Kidney (tissue), 14 donors: Measurements from ENCODE around the gene CREG2. TPM values are rescaled to one million over a fixed set of nuclear protein-coding genes. Genes with fewer than 3 reads are reported as not detected.

Experiments used
- DNase-seq, 5 donors: peaks; one replicate each; pipeline ENCODE4 v3.0.0-alpha.2; 2013 to 2020
- FAIRE-seq: peaks from 2 replicates; lab custom pipeline; 2012; peaks lifted over from hg19 to GRCh38; lab: Jason Lieb, UNC
- H3K27ac ChIP-seq, 2 donors: one replicate each; pipeline ENCODE4 v1.7.0; 2013; ENCODE audit warnings: low read depth in 2 of 2, low read length in 2 of 2, inconsistent platforms in 1 of 2
- H3K27me3 ChIP-seq: one replicate; pipeline ENCODE4 v1.7.1; 2013; ENCODE audit warnings: low read length, inconsistent platforms; ENCODE audit not compliant: control insufficient read depth, insufficient read depth
- H3K36me3 ChIP-seq, 3 donors: one replicate each; pipeline versions ENCODE4 v1.7.0 to v1.7.1; 2013; ENCODE audit warnings: low read length in 3 of 3, control low read depth in 1 of 3, inconsistent platforms in 1 of 3; ENCODE audit not compliant: insufficient read depth in 3 of 3, control insufficient read depth in 2 of 3
- H3K4me1 ChIP-seq, 3 donors: one replicate each; pipeline versions ENCODE4 v1.7.0 to v1.7.1; 2013; ENCODE audit warnings: low read length in 3 of 3, inconsistent platforms in 1 of 3, low read depth in 1 of 3; ENCODE audit not compliant: control insufficient read depth in 2 of 3, insufficient read depth in 2 of 3
- H3K4me3 ChIP-seq, 3 donors: one replicate each; pipeline versions ENCODE4 v1.7.0 to v1.8.1; 2013; ENCODE audit warnings: low read length in 3 of 3, control low read depth in 1 of 3, inconsistent platforms in 1 of 3
- H3K9ac ChIP-seq, 3 donors: one replicate each; pipeline versions ENCODE4 v1.7.0 to v1.7.1; 2013; ENCODE audit warnings: low read length in 3 of 3, control low read depth in 1 of 3, inconsistent platforms in 1 of 3
- H3K9me3 ChIP-seq, 3 donors: one replicate each; pipeline versions ENCODE4 v1.7.0 to v1.7.1; 2013; ENCODE audit warnings: low read length in 3 of 3, control low read depth in 1 of 3, inconsistent platforms in 1 of 3; ENCODE audit not compliant: control insufficient read depth in 2 of 3, insufficient read depth in 1 of 3
- intact Hi-C: fragments of 100-400 bp; cut with DNase I; formaldehyde crosslinking; loops from one replicate; pipeline ENCODE4 v1.11.1; 2022
- polyA plus RNA-seq: library from polyadenylated mRNA; stranded (reverse); fragments of 350-450 nt; fragmentation: Illumina TruSeq; extraction: RNeasy Lipid Tissue Mini Kit (QIAGEN cat#74804); gene quantifications from one replicate; pipeline ENCODE4 v1.2.3, GENCODE V29; 2014; ENCODE audit warnings: low read depth, low replicate concordance; ENCODE audit not compliant: insufficient read depth
- total RNA-seq: library from RNA; stranded (reverse); fragmentation: NEBNext Ultra II Directional; extraction: Animal tissue kit (Norgen Biotek cat#: 25700); gene quantifications from one replicate; pipeline ENCODE4 v1.2.1, GENCODE V29; 2021
- TF ChIP-seq, protein P1 (sequence below): IDR thresholded peaks from 3 replicates; pipeline ENCODE4 v1.5.1; 2012; ENCODE audit warnings: mild to moderate bottlenecking, moderate library complexity, borderline replicate concordance; ENCODE audit not compliant: insufficient read depth; ENCODE audit errors: extremely low read depth
- donor health status: control.
- donor health status: control.
- donor health status: control.
- donor health status: control.
- donor health status: control.
- donor health status: DM: yes; HTN: yes; CAD: no.
- donor health status: Normal renal cell carcinoma (clear cell type).

CREG2 gene
- total and polyA plus RNA-seq, 2 donors from 2014 or later: 0.69 TPM; not detected in 1

DNA sequence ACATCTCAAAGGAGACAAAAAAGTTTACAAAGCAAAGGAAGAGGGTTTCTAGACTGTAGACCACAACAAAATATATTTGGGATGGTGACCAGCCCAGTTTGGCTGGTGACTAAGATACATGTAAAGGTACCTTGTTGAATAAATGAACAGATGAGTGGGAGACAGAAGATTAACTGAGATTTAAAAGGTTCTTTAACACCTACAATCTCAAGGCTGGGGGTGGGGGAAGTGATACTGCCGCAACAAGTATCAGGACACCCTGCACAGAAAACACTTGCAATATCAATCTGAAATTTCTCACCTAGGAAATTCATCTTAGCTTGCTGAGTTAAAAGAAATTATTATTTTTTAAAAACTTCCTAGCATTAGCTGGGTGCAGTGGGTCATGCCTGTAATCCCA is 87.1 kb downstream of the CREG2 start:
- Histone ChIP-seq H3K27me3 (no peaks in the 10 kb centered on the region), H3K9ac (no peak overlapping the region), H3K9me3 (no peaks in the 10 kb centered on the region), H3K4me1 (peaks cover 0 to under 1% (median 0%) of the 10 kb centered on the region in 3 donors), H3K36me3 (no peaks in the 10 kb centered on the region), H3K27ac (no peak overlapping the region), H3K4me3 (no peak overlapping the region)
- intact Hi-C loops: no loop called here
- TF ChIP-seq, protein P1, sequence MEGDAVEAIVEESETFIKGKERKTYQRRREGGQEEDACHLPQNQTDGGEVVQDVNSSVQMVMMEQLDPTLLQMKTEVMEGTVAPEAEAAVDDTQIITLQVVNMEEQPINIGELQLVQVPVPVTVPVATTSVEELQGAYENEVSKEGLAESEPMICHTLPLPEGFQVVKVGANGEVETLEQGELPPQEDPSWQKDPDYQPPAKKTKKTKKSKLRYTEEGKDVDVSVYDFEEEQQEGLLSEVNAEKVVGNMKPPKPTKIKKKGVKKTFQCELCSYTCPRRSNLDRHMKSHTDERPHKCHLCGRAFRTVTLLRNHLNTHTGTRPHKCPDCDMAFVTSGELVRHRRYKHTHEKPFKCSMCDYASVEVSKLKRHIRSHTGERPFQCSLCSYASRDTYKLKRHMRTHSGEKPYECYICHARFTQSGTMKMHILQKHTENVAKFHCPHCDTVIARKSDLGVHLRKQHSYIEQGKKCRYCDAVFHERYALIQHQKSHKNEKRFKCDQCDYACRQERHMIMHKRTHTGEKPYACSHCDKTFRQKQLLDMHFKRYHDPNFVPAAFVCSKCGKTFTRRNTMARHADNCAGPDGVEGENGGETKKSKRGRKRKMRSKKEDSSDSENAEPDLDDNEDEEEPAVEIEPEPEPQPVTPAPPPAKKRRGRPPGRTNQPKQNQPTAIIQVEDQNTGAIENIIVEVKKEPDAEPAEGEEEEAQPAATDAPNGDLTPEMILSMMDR: no peak
- FAIRE-seq (no peak), DNase-seq (no peak)

DNA sequence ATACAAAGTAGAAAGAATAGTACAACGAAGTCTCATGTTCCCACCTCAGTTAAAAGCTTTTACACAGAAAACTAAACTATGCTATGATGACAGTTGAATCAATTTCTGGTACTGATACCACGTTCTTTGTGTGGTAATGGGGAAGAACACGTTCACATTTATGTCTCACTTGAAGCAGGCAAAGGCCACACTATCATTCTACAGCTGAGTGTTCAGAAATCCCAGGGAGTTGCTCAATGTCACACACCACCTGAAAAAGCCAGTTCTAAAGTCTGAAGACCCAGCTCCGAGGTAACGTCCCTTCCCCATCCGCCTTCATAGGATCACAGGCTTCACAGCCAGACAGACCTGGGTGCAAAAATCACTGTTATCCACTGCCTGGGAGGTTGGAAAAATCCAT is 87.7 kb downstream of the CREG2 start:
- no peaks in the 10 kb centered on the region for H3K9me3 ChIP-seq
- intact Hi-C loops: no loop called here
- H3K9ac ChIP-seq: no peak overlapping the region
- no peaks in the 10 kb centered on the region for H3K36me3 ChIP-seq
- no peak overlapping the region for H3K4me3 ChIP-seq
- no peaks in the 10 kb centered on the region for H3K4me1 ChIP-seq
- H3K27me3 ChIP-seq: no peaks in the 10 kb centered on the region
- TF ChIP-seq, protein P1: no peak
- DNase-seq: no peak
- no peak for FAIRE-seq
- H3K27ac ChIP-seq: no peak overlapping the region

DNA sequence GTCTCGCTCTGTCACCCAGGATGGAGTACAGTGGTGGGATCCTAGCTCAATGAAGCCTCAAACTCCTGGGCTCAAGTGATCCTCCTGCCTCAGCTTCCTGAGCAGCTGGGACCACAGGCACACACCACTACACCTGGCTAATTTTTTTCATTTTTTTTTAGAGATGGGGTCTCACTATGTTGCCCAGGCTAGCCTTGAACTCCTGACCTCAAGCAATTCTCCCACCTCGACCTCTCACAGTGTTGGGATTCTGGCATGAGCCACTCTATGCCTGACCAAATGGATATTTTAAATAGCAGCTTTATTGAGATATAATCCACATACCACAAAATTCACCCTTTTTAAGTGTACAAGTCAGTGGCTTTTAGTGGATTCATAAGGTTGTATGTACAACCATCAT is 89.9 kb downstream of the CREG2 start:
- Histone ChIP-seq H3K9ac (no peak overlapping the region), H3K27me3 (no peaks in the 10 kb centered on the region), H3K36me3 (no peaks in the 10 kb centered on the region), H3K27ac (no peak overlapping the region), H3K4me1 (no peaks in the 10 kb centered on the region), H3K9me3 (no peaks in the 10 kb centered on the region), H3K4me3 (no peak overlapping the region)
- TF ChIP-seq, protein P1: no peak
- intact Hi-C loops: no loop called here
- FAIRE-seq (no peak), DNase-seq (no peak)

DNA sequence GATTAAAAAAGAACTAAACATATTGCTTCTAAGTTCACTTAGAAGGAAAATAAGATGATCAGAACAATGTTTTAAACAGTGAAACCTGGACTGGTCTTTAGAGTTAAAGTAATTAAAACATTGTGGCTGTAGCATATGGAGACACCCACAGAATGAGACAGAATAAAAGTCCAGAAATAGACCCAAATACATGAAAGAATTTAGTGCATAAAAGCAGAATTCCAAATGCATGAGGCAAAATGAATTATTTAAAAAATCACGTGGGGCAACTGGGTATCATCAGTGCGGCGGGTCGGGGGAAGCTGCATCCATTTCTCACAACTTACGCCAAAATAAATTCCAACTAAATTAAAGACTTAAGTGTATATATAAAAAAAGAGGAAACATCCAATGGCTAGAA is 90.9 kb downstream of the CREG2 start:
- FAIRE-seq (no peak), DNase-seq (no peak)
- Histone ChIP-seq H3K27ac (no peak overlapping the region), H3K36me3 (no peaks in the 10 kb centered on the region), H3K27me3 (no peaks in the 10 kb centered on the region), H3K4me3 (no peak overlapping the region), H3K9me3 (no peaks in the 10 kb centered on the region), H3K4me1 (no peaks in the 10 kb centered on the region), H3K9ac (no peak overlapping the region)
- TF ChIP-seq, protein P1: no peak
- intact Hi-C loops: no loop called here
